ENCODE results near the gene RADX.
A peak's percentile ranks its signal among the peaks of the same experiment; 100 is the strongest.
"Not testable (repeated sequence)": the region's sequence is repeated elsewhere in the genome, so short reads cannot be mapped to it uniquely, and the experiment has no call there.

RADX gene, protein sequence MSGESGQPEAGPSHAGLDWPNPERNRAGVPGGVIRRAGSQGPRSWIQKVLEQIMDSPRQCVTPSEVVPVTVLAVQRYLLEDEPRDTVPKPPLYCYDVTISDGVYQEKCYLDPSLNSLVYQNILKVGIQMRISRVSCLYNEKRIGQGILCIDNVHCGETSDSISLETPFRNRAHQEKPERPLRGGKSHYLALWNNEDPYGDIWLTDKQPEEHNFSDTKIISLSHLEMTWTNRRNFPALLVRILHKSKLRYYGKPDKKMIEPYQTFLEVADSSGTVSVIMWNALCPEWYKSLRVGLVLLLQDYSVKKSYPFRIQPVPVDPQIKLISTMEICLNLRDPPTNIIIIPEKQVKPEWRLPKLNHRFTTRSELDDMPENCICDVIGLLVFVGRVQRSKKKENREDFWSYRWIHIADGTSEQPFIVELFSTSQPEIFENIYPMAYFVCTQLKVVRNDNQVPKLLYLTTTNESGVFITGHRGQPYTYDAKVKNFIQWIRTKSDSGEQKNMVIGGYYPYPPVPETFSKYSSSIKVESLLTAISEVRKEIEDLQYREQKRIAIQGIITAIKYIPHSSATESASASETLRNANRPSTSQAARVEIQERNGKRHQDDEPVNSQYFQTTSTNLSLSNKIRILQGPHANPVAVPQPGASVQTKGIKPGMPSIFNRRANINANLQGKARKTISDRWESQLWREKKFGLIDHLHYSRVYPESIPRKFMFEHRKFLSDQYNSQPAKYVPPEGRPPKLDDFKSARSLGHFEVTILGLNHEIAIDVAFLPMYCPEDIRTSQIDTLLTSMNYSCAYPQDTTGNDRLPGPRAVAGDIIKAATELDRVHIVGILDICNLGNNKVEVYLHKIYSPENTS

DNA sequence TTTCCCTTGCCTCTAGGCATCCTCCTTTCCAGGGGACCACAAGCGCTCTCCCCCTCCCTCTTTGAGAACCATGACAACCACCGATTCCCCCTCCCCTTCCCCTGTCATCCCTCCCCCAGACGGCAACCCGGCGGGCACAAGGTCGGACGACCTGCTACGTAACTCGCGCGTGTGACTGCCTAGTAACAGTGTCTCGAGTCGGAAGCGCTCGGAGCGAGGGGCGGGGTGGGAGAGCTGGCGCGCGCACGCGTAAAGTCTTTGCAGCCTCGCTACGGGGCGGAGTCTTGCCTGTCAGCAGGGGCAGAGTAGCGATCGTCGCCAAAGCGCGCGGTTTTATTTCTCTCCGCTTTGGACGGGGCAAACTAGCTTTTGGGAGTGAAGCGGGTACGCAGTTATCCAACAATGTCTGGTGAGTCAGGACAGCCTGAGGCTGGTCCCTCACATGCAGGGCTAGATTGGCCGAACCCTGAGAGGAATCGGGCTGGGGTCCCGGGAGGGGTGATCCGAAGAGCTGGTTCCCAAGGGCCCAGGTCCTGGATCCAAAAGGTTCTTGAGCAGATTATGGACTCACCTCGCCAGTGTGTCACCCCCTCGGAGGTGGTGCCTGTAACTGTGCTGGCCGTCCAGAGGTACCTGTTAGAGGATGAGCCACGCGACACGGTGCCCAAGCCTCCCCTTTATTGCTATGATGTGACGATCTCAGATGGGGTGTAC lies at the start of gene RADX:
TSS of gene RADX (plus strand) at position 300 of the 714 bp plus-strand sequence. CDS start at position 403, 103 bp downstream.
- peak; percentile 68 for DNase-seq

DNA sequence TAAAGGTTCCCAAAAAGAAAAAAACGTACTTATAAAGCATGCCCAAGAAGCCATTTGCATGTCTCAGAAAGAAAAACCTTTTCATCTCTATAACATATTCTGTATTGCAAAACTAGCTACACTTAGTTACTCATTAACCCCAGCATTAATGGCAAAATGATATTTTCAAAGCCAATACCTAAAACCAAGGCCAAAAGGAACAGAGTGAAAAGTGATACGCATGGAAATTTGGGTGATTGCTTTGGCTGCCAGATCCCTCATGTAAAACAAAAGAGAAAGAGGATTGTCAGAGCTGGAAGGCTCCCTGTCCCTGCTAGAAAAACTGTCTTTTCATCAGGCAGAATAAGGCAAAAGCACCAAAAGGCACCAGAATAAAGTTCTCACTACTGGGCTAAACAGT lies 46.8 kb upstream of the RADX start:
- no peak for DNase-seq

DNA sequence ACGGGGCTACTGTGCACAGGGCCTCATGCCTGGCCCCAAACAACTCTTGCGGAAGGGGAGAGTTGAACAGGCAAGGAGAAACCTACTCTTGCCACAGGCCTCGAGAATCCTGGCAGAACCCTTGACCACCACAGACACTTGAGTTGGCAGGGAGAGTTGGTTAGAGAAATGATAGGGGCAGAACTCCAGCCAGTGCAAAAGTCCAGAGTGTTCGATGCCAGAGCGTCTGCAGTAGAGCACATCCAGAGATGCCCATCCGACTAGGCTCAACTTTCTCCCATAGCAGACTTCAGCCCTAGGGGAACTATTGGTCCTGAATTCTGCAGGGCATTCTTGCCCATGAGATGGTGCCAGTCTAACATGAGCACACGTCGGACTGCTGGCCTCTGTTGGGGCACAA lies 45.4 kb upstream of the RADX start:
- DNase-seq = no peak

DNA sequence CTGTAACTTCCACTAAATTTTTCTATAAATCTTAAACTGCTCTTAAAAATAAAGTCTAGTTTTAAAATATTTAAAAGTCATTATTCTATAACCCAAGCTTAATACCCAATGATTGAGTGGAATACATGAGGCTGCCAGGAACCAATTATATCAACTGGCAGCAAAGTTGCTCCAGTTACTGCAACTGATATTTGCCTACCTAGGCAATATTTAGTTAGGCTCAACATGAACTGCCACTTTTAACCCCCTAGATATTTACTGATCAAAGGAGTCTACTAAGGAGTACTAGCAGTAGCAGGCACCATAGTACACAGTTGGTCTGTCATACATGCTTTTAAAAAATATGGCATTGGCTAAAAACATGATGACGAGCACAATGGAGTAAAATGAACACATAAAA lies 29.9 kb upstream of the RADX start:
- no peak for DNase-seq

DNA sequence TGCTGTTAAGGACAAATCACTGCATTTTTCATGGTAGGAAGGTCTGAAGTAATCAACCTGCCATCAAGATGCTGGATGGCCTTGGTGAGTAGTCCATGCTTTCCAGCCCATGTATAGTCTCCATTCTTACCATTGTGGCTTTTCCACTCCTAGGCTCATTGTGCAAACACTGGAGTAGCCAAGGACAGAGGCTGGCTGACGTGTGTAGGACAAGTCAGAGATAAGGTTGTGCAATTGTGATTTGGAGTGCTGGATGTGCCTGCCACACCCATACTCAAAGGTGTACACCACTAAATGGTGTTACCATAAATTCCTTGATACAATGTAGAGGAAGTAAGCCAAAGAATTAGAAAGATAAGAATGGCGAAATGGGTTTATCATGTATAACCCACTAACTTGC lies 26.3 kb upstream of the RADX start:
- DNase-seq = no peak

DNA sequence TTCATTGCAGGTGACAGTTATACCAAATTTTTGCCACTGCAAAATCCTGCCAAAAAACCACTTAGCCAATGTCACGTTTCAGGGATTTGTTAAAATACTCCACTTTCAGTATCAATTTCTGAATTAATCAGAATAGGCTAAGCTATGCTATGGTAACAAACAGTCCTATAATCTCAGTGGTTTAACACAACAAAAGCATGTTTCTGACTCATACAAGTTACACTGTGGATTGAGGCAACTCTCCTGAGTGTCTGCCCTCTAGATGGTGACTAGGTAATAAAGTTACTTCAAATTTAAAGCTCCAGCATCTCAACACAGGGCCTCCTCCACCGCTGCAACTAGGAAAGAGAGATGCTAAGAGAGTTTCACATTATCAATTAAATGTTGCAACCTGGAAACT lies 23.0 kb upstream of the RADX start:
- no peak for DNase-seq

DNA sequence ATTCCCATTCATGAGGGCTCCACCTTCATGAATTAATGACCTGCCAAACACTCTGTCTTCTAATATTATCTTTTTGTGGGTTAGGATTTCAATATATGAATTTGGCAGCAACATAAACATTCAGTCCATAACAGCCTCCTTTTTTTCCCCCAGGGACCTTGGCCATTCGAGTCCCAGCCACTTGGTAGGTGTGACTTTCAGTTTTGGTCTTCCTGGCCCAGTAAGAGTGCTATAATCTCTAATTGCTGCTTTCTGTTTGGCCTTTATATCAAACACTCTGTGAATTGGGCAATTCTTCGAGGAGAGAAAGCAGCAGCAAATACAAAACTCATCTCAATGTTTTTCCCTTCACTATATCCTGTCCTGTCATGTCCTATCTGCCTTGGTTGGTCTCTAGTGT lies 12.4 kb upstream of the RADX start:
- DNase-seq = no peak

DNA sequence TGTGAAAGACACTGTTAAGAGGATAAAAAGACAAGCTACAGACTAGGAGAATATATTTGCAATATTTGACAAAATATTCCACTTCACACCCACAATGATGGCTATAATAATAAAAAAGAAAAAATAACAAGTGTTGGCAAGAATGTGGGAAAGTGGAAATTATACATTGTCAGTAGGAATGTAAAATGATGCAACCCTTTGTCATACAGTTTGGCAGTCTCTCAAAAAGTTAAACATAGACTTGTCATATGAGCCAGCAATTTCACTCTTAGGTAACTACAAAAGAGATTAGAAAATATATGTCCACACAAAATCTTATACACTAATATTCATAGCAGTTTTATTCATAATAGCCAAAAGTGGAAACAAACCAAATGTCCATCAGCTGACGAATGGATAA lies 5.2 kb upstream of the RADX start:
- DNase-seq = no peak

DNA sequence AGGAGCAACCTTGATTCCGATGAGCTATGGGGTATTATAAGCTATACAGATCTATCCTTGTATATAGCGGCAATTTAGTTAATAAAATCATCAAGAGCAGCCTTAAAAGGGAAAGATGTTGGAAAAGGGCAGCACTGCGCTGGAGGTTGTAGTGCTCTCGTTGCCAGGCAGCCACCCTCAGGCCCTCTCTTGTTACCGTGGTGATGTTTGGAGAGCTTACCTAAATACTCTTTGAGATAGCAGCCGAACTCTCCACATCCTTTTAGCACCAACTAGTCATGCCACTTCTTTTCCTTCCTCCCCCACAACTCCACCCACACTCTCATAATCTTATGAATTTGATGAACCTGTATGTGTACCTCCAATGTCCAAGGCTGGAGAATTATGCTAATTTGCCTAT lies 3.8 kb upstream of the RADX start:
- no peak for DNase-seq

DNA sequence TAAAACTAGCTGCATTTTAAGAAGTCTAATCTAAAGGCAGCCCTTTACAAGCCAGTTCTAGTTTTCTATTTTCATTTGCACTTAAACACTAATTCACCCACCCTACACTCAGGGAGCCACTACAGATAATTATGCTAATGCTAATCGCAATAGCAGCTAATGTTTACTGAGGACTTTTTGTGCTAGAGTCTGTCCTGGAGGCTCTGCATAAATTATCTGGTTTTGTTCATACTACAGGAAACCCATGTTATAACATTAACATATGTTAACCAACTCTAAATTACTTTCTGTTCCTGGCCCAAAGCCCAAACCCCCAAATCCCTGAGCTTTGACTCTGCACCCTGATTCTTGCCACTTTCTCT lies 480 bp upstream of the RADX start:
- DNase-seq = no peak

DNA sequence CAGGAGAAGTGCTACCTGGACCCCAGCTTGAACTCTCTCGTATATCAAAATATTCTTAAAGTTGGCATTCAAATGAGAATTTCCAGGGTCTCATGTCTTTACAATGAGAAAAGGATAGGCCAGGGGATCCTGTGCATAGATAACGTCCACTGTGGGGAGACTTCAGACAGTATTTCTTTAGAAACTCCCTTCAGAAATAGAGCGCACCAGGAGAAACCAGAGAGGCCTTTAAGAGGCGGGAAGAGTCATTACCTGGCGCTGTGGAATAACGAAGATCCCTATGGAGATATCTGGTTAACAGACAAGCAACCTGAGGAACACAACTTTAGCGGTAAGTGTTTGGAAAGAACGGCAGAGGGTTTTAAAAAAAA lies 600 bp downstream of the RADX start:
- peak in 1 of 2 experiments; percentile 2 for DNase-seq

DNA sequence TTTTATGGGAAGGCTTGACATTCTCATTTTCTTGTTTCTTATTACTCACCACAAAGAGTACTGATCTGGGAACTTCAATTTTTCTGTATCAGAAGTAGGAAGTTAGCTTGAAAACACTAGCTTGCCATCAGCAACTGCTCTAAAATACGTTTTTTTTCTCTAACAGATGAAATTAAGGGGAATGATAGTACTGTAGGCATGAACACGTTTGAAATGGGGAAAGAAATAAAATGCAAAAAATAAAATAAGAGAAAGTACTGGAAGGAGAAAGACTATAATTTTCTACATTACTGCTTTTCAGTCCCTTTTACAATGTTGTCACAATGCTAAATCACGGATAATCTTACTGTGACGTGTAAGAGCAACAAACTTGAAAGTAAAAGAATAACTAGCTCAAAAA lies 1.5 kb downstream of the RADX start:
- DNase-seq = no peak

DNA sequence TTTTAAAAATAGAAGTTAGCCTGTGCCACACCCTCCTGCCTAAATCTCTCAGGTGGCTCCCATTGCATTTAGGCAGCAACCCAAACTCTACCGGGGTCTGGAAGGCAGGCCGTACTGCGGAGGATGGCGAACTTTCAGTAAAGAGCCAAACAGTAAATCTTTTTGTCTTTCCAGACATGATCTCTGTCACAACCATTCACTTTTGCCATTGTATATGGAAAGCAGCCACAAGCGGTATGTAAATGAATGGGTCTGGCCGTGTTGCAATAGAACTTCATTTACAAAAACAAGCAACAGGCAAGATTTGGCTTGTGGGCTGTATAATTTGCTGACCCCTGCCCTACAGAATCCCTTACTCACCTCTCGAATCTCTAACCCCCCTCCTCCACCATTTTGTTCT lies 3.3 kb downstream of the RADX start:
- DNase-seq = no peak

DNA sequence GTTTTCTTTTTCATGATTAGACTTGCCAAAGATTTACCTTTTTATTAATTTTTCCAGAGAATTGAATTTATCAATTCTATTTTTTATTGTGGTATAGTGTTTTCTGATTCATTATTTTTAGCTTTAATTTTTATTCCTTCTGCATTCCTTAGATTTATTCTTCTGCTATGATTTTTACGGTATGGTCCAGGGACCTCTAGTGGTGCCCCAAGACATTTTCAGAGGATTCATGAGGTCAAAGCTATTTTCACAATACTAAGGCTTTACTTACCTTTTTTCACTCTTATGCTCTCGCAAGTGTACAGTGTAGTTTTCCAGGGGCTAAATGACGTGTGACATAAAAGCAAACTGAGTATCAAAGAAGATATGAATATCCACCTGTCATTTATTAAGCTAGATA lies 8.0 kb downstream of the RADX start:
- DNase-seq = peak in 1 of 2 experiments; percentile 26

DNA sequence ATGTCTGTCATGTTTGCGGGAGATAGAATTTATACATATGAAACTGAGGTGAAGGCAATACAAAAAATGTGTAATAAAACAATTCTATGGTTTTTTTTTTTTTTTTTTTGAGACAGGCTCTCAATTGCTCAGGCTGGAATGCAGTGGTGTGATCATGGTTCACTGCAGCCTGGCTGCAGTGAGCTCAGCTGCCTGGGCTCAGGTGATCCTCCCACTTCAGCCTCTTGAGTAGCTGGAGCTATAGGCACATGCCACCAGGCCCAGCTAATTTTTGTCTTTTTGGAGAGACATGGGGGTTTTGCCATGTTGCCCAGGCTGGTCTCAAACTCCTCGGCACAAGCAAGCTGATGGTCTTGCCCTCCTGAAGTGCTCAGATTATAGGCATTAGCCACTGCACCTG lies 10.1 kb downstream of the RADX start:
- DNase-seq = no peak

DNA sequence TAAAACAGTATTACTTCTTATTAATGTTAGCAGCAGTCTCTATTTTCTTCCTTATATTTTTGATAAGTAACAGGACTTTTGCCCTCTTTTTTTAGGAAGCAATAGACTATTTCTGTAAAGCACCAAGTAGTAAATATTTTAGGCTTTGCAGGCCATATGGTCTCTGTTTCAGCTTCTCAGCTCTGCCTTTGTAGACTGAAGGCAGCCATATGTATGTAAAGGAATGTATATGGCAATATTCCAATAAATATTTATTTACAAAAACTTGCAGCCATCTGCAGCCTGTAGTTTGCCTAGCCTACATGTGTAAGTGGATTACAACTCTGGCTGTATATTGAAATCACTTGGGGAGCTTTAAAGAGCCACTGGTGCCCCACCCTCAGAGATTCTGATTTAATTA lies 15.0 kb downstream of the RADX start:
- no peak for DNase-seq

DNA sequence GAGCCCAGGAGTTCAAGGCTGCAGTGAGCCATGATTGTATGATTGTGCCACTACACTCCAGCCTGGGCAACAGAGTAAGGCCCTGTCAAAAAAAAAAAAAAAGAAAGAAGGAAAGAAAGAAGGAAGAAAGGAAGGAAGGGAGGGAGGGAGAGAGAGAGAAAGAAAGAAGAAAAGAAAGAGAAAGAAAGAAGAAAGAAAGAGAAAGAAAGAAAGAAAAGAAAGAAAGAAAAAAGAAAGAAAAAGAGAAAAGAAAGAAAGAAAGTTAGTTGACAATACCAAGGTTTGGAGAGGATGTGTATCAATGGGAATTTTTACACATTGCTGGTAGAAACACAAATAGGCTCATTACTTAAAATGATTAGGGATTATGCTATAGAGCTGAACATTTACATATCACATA lies 19.8 kb downstream of the RADX start:
- DNase-seq = no peak

DNA sequence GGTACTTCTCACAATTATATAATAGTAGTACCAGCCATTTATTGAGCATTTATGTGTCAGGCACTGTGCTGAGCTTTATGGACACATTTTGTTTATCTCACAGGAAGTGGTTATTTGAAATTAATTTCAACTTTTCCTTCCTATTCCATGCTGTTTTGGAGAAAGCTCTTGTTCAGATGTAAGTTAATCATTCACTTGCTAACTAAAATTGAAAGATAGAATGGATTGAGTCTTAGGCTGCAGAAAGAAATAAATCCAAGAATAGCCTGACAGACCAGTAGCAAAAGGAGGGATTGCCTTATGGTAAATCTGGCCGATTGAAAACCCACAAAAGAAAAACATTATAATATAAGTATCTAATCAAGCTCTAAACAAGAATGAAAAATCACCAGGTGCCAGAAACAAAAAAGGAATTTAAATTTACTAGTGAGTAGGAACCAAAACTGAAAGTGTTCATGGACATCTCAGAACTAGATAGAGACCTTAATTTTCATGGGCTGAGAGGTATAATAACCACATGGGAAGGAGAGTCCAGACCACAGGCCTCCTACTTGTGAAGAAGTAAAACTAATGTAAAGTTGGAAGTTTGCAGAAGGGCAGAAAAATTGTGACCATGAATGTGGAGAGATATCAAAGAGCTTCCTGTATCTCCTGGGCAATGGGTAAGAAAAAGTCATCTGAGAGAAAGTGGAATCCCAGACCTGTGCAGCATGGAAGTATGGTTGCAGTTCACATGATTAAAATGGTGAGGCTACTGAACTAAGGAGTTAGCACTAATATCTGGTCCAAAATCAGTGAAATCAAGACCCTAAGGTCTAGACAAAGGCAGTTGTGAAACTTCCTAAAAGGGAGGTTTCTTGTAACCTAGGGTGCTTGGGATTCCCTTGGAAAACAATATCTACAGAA lies 38.0 kb downstream of the RADX start:
- DNase-seq = no peak

DNA sequence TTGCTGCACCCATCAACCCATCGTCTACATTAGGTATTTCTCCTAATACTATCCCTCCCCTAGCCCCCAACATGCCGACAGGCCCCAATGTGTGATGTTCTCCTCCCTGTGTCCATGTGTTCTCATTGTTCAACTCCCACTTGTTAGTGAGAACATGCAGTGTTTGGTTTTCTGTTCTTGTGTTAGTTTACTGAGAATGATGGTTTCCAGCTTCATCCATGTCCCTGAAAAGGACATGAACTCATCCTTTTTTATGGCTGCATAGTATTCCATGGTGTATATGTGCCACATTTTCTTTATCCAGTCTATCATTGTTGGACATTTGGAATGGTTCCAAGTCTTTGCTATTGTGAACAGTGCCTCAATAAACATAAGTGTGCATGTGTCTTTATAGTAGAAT lies 41.8 kb downstream of the RADX start:
- not testable (repeated sequence) for DNase-seq

DNA sequence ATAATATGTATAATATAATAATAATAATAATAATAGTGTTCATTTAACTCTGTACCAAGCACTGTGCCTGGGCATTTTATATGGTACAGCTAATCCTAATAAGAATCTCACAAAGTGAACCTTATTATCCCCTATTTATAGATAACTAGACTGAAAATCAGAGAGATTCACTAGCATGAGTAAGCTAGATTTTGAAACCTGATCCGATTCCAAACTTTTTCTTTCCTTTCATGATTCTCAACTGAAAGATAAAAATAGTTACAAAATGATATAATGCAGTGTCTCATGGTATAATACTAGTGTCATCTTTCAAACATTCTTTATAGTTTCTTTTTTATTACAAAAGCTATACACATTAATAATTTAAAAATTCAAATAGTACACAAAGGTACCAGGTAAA lies 58.9 kb downstream of the RADX start:
- no peak for DNase-seq

DNA sequence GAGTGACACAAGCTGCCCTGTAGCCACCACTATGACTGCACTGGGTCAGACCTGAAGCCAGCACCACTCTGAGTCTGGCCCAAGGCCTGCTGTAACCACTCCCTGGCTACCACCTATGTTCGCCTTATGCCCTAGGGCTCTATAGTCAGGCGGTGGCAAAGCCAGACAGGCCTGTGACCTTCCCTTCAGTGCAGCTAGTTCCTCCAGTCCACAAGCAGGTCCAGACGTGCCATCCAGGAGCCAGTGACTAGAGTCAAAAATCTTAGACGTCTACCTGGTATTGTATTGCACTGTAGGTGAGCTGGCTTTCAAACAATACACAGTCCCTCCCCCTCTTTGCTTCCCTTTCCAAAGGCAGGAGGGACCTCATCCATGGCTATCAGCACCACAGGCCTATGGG lies 60.7 kb downstream of the RADX start:
- DNase-seq = no peak

DNA sequence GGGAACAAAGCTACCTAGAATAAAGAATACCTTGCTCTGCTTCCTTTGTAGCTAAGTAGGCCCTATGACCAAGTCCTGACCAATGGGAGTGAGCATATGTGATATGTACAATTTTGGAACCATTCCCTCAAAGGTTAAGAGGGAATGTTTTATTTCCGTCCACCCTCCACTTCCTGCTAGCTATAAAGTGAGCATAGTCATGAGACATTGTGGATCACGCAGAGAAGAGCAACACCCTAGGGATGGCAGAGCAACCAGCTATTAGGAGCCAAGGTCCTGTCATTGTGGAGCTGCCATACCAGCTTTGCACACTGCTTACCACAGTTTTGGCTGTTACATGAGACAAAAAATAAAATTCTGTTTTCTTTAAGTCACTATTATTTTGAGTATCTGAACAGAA lies 68.9 kb downstream of the RADX start:
- no peak for DNase-seq

DNA sequence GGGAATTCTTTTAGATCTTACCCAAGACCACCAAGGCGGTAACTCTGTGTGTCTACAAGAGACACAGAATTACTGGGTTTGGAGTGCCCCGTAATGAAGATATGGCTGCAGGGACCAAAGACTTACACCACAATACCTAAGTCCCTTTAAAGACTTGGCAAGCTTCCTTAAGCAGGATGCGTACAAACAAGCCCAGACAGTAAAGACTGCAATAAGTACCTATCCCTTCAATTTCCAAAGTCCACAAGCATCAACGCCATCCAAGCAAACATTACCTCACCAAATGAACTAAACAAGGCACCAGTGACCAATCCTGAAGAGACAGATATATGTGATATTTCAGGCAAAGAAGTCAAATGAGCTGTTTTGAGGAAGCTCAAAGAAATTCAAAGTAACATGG lies 72.4 kb downstream of the RADX start:
- no peak for DNase-seq
